Mammary epithelial cell (primary cell): Measurements from ENCODE around the gene AP1S3.

Experiments used
- CTCF ChIP-seq, 2 donors: IDR thresholded peaks in 1 of 2; conservative IDR thresholded peaks in 1 of 2; 2 replicates each; pipeline ENCODE4 v1.5.1; 2011 to 2012; ENCODE audit warnings: inconsistent platforms in 2 of 2, low read length in 2 of 2, mild to moderate bottlenecking in 2 of 2, control low read depth in 1 of 2, low read depth in 1 of 2; ENCODE audit not compliant: insufficient read depth in 1 of 2; ENCODE audit errors: extremely low read depth in 1 of 2
- EZH2 ChIP-seq: IDR thresholded peaks from 2 replicates; pipeline ENCODE4 v1.6.1; 2012; ENCODE audit warnings: low read length, inconsistent platforms, borderline replicate concordance

- no peak for TF ChIP-seq CTCF (conservative IDR thresholded peaks at IDR 0.05 in 1 of 2, IDR thresholded peaks at IDR 0.05 in 1 of 2; ENCODE audit: extremely low read depth in 1 of 2, insufficient read depth in 1 of 2, low read depth in 1 of 2, low read length in 2 of 2)
- no peak for TF ChIP-seq EZH2
Measured at GRCh38 chr2:223852281-223852795, 15.0 kb upstream of the AP1S3 start.
